GM18505 (cell line): ENCODE measurements around the gene MELTF.

Experiments used
- ATAC-seq: cut with Tn5 transposase; IDR thresholded peaks from one replicate; pipeline ENCODE4 v1.9.1; 2021; ENCODE audit not compliant: unreplicated experiment
- POLR2A ChIP-seq: IDR thresholded peaks from 4 replicates; pipeline ENCODE4 v1.6.1; 2011; ENCODE audit warnings: borderline replicate concordance; ENCODE audit not compliant: insufficient read depth, insufficient read length; ENCODE audit errors: extremely low read depth

The MELTF gene

GRCh38 chr3:196967412-196968232 lies 62.0 kb downstream of the MELTF start:
- TF ChIP-seq POLR2A: no peak
- no peak for ATAC-seq

- ATAC-seq: no peak
- no peak for TF ChIP-seq POLR2A
These were observed 62.9 kb downstream of the MELTF start for GRCh38 chr3:196966526-196967401.

- TF ChIP-seq POLR2A: no peak
- no peak for ATAC-seq
These were observed 63.8 kb downstream of the MELTF start for GRCh38 chr3:196965804-196966173.

GRCh38 chr3:196965112-196965803 lies 64.4 kb downstream of the MELTF start:
- no peak for TF ChIP-seq POLR2A
- ATAC-seq: no peak

- TF ChIP-seq POLR2A: no peak
- no peak for ATAC-seq
These were observed 66.0 kb downstream of the MELTF start for GRCh38 chr3:196963631-196963953.

- TF ChIP-seq POLR2A: no peak
- ATAC-seq: no peak
These were observed 66.5 kb downstream of the MELTF start for GRCh38 chr3:196962930-196963630.

- no peak for ATAC-seq
- no peak for TF ChIP-seq POLR2A
These were observed 67.3 kb downstream of the MELTF start for GRCh38 chr3:196962108-196962929.

- no peak for ATAC-seq
- no peak for TF ChIP-seq POLR2A
These were observed 74.8 kb downstream of the MELTF start for GRCh38 chr3:196954832-196955231.
